HG03558 (cell line): ENCODE data around the gene EIF4ENIF1.
"Not testable (repeated sequence)": the region's sequence is repeated elsewhere in the genome, so short reads cannot be mapped to it uniquely, and the experiment has no call there.

Experiments
- ATAC-seq: cut with Tn5 transposase; IDR thresholded peaks from one replicate; pipeline ENCODE4 v1.9.1; 2021; ENCODE audit warnings: moderate number of reproducible peaks; ENCODE audit not compliant: unreplicated experiment; ENCODE audit errors: extremely low read depth

The EIF4ENIF1 gene

DNA sequence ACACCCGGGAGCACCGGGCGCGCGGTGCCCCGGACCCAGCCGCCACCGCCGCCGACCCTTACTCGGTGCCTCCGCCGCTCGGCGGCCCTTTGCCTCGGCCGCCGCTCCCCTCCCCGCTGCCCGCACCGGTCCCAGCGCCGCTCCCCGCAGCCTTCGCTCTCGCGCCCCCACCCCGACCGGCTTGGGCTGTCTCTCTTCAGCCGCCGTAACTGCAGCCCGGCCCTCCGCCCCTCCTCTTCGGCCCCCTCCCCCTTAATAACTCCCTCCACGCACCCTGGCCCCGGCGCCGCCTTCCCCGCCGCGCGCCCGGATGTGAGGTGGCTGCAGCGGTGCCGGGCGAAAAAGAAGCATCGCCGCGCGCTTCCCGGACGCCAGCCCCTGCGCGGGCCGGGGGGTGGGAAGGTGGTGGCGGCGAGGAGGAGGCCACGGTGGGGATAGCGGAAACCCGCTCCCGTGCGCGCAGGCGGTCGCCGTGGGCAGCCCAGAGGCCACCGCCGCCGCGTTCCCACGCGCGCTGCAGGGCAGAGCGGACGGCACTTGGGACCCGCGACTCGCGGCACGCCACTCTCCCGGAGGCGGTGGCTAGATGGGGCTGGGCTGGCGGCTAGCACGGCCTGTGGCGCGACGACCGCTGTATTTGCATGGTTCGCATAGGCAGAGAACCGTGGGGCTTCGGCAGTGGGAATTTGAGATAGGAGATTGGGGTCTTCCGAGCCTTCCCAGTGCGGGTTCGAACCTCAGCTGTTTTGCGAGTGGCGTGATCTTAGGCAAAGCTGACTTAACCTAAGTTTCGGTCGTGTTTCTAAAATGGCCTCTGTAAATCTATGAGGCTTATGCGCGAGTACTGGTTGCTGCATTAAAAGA lies at the start of gene EIF4ENIF1:
Gene EIF4ENIF1 (minus strand): TSS at position 211 of the 864 bp plus-strand sequence. CDS start 1,124 bp downstream, outside the sequence.
- no peak for ATAC-seq

- ATAC-seq = no peak
Observed at GRCh38 chr22:31538815-31539214, 49.2 kb upstream of the EIF4ENIF1 start.

GRCh38 chr22:31537019-31537535 lies 47.4 kb upstream of the EIF4ENIF1 start:
- ATAC-seq = no peak

DNA sequence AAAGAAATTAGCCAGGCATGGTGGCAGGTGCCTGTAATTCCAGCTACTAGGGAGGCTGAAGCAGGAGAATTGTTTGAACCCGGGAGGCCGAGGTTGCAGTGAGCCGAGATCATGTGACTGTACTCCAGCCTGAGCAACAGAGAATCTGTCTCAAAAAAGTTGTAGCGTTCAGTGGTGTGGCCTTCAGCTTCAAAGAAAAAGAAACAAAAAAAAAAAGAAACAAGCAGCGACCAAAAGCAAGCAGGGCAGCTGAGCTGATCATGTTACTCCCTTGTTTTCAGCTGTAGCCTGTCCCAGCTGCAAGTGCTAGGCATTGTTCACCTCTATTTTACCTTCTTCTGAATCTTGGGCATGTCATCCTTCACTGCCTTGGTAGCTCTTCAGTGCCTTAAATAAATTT lies 43.7 kb upstream of the EIF4ENIF1 start:
- no peak for ATAC-seq

DNA sequence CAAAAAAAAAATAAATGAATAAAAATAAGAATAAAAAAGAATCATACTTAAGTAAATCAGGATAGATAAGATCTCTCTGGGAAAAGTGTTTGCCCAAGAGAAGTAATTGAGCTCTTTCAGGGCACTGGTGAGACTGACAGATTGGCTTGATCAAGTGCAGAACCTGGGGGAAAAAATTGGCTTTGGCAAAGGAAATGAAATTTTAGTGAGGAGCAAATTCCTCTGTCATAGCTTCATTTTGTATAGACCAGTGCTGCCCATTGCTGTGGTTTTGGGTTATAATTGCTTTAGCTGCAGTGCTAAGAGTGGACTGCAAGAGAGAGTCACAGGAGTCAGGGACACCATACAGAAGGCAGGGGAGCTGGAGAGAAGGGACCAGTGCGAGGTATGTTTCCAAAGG lies 42.4 kb upstream of the EIF4ENIF1 start:
- ATAC-seq = no peak

DNA sequence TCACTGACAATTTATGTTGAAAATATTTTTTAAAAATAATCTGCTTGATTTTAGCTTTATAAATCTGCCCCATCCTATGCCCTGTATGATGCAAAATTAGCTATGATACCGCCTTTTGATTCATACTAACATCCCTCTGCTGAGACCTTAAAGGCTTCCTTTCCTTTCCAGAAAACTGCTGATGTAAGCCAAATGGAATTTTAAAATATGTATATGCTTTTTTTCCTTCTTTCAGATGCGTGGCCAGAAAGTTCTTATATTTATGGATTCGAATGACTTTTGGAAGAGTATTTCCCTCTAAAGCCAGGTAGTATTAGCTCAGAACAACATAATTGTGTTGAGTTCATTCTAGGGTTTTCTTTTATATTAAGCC lies 41.2 kb upstream of the EIF4ENIF1 start:
- no peak for ATAC-seq

- no peak for ATAC-seq
Observed at GRCh38 chr22:31526270-31526669, 36.6 kb upstream of the EIF4ENIF1 start.

DNA sequence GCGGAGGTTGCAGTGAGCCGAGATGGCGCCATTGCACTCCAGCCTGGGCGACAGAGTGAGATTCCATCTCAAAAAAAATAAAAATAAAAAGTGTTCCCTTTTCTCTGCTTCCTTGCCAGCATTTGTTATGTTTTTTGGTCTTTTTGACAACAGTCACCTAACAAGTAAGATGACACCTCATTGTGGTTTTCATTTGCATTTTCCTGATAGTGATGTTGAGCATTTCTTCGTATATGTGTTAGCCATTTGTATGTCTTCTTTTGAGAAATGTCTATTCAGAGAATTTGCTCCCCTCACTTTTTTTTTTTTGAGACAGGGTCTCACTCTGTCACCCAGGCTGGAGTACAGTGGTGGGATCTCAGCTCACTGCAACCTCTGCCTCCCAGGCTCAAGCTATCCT lies 34.5 kb upstream of the EIF4ENIF1 start:
- ATAC-seq = not testable (repeated sequence)

DNA sequence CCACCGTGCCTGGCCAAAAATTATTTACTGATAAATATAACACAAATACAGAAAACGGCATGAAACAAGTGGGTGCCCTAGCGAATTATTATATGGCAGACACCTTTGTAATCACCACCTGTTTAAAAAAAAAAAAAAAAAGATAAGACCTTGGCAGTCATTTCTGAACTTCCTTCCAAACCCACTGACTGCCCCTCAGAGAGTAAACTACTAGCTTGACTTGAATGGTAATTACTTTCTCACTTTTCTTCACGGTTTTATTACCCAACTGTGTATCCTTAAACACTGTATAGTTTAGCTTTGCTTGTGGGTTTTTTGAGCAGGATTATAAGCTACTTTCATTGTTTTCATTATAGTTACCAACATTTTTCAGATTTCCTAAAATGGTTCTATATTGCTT lies 30.4 kb upstream of the EIF4ENIF1 start:
- no peak for ATAC-seq

- no peak for ATAC-seq
Observed at GRCh38 chr22:31509061-31509762, 19.6 kb upstream of the EIF4ENIF1 start.

GRCh38 chr22:31508536-31508935 lies 18.9 kb upstream of the EIF4ENIF1 start:
- no peak for ATAC-seq

DNA sequence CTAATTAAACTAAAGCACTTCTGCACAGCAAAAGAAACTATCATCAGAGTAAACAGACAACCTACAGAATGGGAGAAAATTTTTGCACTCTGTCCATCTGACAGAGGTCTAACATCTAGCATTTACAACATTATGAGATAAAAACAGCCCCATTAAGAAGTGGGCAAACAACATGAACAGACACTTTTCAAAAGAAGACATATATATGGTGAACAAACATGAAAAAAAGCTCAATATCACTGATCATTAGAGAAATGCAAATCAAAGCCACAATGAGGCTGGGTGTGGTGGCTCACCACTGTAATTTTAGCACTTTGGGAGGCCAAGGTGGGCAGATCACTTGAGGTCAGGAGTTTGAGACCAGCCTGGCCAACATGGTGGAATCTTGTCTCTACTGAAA lies 17.9 kb upstream of the EIF4ENIF1 start:
- not testable (repeated sequence) for ATAC-seq

GRCh38 chr22:31504282-31504681 lies 14.6 kb upstream of the EIF4ENIF1 start:
- no peak for ATAC-seq

- no peak for ATAC-seq
Observed at GRCh38 chr22:31503211-31503964, 13.7 kb upstream of the EIF4ENIF1 start.

- ATAC-seq = no peak
Observed at GRCh38 chr22:31501738-31502137, 12.1 kb upstream of the EIF4ENIF1 start.

- no peak for ATAC-seq
Observed at GRCh38 chr22:31497148-31497938, 7.7 kb upstream of the EIF4ENIF1 start.

DNA sequence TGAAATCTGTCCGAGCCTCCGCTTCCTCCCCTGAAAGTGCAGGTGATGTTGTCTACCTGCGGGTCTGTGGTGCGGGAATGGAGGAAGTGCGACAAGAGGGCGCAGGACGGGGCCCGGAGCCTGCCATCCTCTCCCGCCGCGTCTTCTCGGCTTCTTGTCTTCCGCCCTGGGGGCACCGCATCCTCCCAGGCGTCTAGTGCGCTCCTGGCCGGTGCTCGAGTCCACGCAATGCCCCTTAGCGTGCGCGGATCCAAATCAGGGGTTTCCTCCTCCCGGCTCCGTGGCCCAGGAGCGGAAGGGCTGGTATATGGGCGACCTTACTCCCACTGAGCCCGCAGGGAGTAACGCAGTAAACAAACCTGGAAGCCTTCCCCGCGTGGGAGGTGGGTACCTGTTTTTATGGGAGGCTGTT lies 7.1 kb upstream of the EIF4ENIF1 start:
- no peak for ATAC-seq

- peak; percentile 39 for ATAC-seq
Observed at GRCh38 chr22:31496007-31496734, 6.5 kb upstream of the EIF4ENIF1 start, which contains the start of gene SFI1. TSS of gene SFI1 (plus strand) at chr22:31496536. CDS start at chr22:31508285, 11,749 bp downstream.

- no peak for ATAC-seq
Observed at GRCh38 chr22:31495343-31495742, 5.7 kb upstream of the EIF4ENIF1 start.
